Neural cell (in vitro differentiated cells): ENCODE data around the gene PMIS2. TPM values are rescaled to one million over a fixed set of nuclear protein-coding genes. Genes with fewer than 3 reads are reported as not detected.

Source experiments
- H2AFZ ChIP-seq: fragments of 200-600, 300-800 bp; sonication (generic), shearing (Covaris generic); 2 replicates; pipeline ENCODE4 v1.6.0; 2014; ENCODE audit warnings: low read depth, mild to moderate bottlenecking, antibody characterized with exemption, low read length, moderate library complexity
- H3F3A ChIP-seq: fragments of 200-600 bp; shearing (Covaris generic); 2 replicates; pipeline ENCODE4 v1.6.1; 2016; ENCODE audit warnings: mild to moderate bottlenecking, moderate library complexity, mixed read lengths, antibody characterized with exemption, low read length; ENCODE audit not compliant: insufficient read depth, poor library complexity, severe bottlenecking
- H3K27ac ChIP-seq: fragments of 200-600, 300-800 bp; sonication (generic), shearing (Covaris generic); 2 replicates; pipeline ENCODE4 v1.5.1; 2014; ENCODE audit warnings: mild to moderate bottlenecking, low read length, moderate library complexity
- H3K27me3 ChIP-seq: fragments of 300-800, 200-600 bp; sonication (generic), shearing (Covaris generic); 2 replicates; pipeline ENCODE4 v1.6.0; 2014; ENCODE audit warnings: mild to moderate bottlenecking, low read depth, low read length, moderate library complexity; ENCODE audit not compliant: insufficient read depth
- H3K36me3 ChIP-seq: fragments of 300-800, 200-600 bp; sonication (generic), shearing (Covaris generic); 2 replicates; pipeline ENCODE4 v1.5.1; 2014; ENCODE audit warnings: mild to moderate bottlenecking, antibody characterized with exemption, low read length, moderate library complexity; ENCODE audit not compliant: insufficient read depth
- H3K4me2 ChIP-seq: fragments of 300-800, 200-600 bp; sonication (generic), shearing (Covaris generic); 2 replicates; pipeline ENCODE4 v1.6.0; 2014; ENCODE audit warnings: mild to moderate bottlenecking, low read length
- H3K4me3 ChIP-seq: fragments of 300-800, 200-600 bp; sonication (generic), shearing (Covaris generic); 2 replicates; pipeline ENCODE4 v1.5.1; 2014; ENCODE audit warnings: mild to moderate bottlenecking, low read length, moderate library complexity
- H3K79me2 ChIP-seq: fragments of 200-600 bp; shearing (Covaris generic); replicated peaks from 2 replicates; pipeline ENCODE4 v1.6.0; 2014; ENCODE audit warnings: mild to moderate bottlenecking, low read length, moderate library complexity; ENCODE audit not compliant: insufficient read depth
- H3K9ac ChIP-seq: fragments of 300-800, 200-600 bp; sonication (generic), shearing (Covaris generic); 2 replicates; pipeline ENCODE4 v1.6.1; 2016; ENCODE audit warnings: mild to moderate bottlenecking, low read length, mixed read lengths
- H3K9me2 ChIP-seq: fragments of 200-600 bp; shearing (Covaris generic); 2 replicates; pipeline ENCODE4 v1.6.1; 2016; ENCODE audit warnings: mild to moderate bottlenecking, low read length, mixed read lengths; ENCODE audit not compliant: insufficient read depth
- H3K9me3 ChIP-seq: fragments of 200-600, 300-800 bp; sonication (generic), shearing (Covaris generic); 2 replicates; pipeline ENCODE4 v1.6.1; 2016; ENCODE audit warnings: mild to moderate bottlenecking, mixed run types, low read length, moderate library complexity, mixed read lengths
- H4K20me1 ChIP-seq: fragments of 200-600 bp; shearing (Covaris generic); 2 replicates; pipeline ENCODE4 v1.6.1; 2016; ENCODE audit warnings: mild to moderate bottlenecking, mixed run types; ENCODE audit not compliant: insufficient read depth
- EP300 ChIP-seq: fragments of 450-650 bp; conservative IDR thresholded peaks from 2 replicates; pipeline ENCODE4 v1.6.1; 2014; ENCODE audit warnings: antibody characterized with exemption, mild to moderate bottlenecking, moderate library complexity; ENCODE audit not compliant: poor library complexity, severe bottlenecking
- EZH2 ChIP-seq: fragments of 200-600, 300-800 bp; shearing (Covaris generic), sonication (generic); IDR thresholded peaks from 2 replicates; pipeline ENCODE4 v1.6.1; 2014; ENCODE audit warnings: antibody characterized with exemption, low read length, borderline replicate concordance, mild to moderate bottlenecking; ENCODE audit not compliant: insufficient read depth, poor library complexity, severe bottlenecking
- MXI1 ChIP-seq: fragments of 450-650 bp; conservative IDR thresholded peaks from 2 replicates; pipeline ENCODE4 v1.6.1; 2014; ENCODE audit warnings: antibody characterized with exemption, mild to moderate bottlenecking; ENCODE audit not compliant: poor library complexity, severe bottlenecking
- POLR2AphosphoS5 ChIP-seq: IDR thresholded peaks from 2 replicates; pipeline ENCODE4 v1.6.1; 2012
- RAD21 ChIP-seq: fragments of 450-650 bp; conservative IDR thresholded peaks from 2 replicates; pipeline ENCODE4 v1.6.1; 2014; ENCODE audit warnings: antibody characterized with exemption, mild to moderate bottlenecking, moderate library complexity
- SMC3 ChIP-seq: fragments of 450-650 bp; conservative IDR thresholded peaks from 2 replicates; pipeline ENCODE4 v1.6.1; 2014; ENCODE audit warnings: antibody characterized with exemption, mild to moderate bottlenecking, moderate library complexity; ENCODE audit not compliant: poor library complexity
- TAF1 ChIP-seq: IDR thresholded peaks from 2 replicates; pipeline ENCODE4 v1.6.1; 2012; ENCODE audit warnings: low read depth
- polyA plus RNA-seq: library from polyadenylated mRNA; depleted of rRNA; stranded (reverse); fragments of >200 nt; gene quantifications from 2 replicates; pipeline ENCODE4 v1.2.3, GENCODE V29; 2014
- TF ChIP-seq, protein P1 (sequence below): fragments of 450-650 bp; IDR thresholded peaks from 2 replicates; pipeline ENCODE4 v1.5.1; 2014; ENCODE audit warnings: antibody characterized with exemption, mild to moderate bottlenecking, moderate library complexity; ENCODE audit not compliant: poor library complexity, severe bottlenecking
- TF ChIP-seq, protein P2 (sequence below): IDR thresholded peaks from 2 replicates; pipeline ENCODE4 v1.6.1; 2012; ENCODE audit warnings: borderline replicate concordance

The PMIS2 gene
- polyA plus RNA-seq, 1 donor from 2014 or later: not detected

DNA sequence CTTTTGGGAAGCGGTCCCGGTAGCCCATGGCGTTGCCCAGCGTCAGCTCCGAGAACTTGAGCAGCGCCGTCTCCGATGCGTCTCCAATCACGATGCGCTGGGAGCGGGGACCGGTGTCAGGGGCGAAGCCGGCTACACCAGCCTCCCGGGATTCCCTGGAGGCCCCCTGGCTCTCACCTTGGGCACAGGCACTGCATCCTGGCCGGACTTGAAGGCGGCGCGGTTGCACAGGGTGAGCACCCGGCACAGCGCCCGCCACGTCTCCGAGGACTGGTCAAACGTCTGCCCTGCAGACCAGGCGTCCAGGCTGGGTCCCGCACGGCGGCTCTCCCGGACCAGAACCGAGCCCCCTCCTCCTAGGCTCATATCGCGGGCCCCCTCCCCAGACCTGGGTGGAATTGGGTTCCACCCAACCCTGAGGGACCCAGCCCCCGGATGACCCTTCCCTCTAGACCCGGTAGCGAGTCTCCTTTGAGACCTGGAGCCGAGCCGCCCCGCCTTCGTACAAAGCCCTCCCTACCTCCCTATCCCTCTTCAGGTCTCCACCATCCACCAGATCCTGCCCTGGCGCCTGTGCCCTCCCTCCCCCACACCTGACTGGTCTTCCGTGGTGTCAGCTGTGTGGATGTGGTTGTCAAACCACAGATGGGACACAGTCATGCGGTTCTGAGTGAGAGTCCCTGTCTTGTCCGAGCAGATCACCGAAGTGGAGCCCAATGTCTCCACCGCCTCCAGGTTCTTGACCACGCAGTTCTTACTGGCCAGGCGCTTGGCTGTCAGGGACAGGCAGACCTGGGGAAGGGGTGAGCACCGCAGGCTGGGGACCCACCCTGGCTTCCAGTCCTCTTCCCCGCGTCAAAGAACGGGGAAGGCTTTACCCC, 27.3 kb upstream of the PMIS2 start:
- Histone ChIP-seq H3K9me3 (no peaks in the 10 kb centered on the region), H3K27me3 (peaks cover 30% of the 10 kb centered on the region), H3K36me3 (no peaks in the 10 kb centered on the region), H3K9me2 (no peaks in the 10 kb centered on the region), H3K4me3 (peak overlapping the region; percentile 65), H3K4me2 (no peak overlapping the region), H3K79me2 (no peaks in the 10 kb centered on the region), H3K27ac (no peak overlapping the region), H3F3A (no peaks in the 10 kb centered on the region), H3K9ac (no peak overlapping the region), H2AFZ (no peak overlapping the region), H4K20me1 (no peaks in the 10 kb centered on the region)
- TF ChIP-seq MXI1 (no peak), EZH2 (no peak), EP300 (no peak), SMC3 (no peak)

DNA sequence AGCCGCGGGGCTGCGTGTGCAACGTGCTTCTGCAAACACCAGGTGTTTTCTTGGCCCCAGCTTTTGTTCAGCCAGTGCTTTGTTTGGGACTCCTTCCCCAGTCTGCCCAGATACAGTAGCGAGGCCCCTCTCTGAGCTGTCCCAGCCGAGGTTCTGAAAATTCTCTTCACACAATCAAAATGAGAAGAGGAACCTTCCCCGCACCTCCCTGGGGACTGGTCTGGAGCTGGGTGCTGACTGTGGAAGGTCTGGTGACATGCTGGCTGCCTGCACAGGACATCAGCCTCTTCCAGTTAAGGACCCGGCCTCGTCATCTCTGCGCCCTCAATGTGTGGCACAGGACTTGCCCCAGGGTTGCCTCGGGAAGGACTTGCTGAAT, 26.7 kb upstream of the PMIS2 start:
- Histone ChIP-seq H2AFZ (no peak overlapping the region), H3K4me3 (no peak overlapping the region), H3K36me3 (no peaks in the 10 kb centered on the region), H3K9ac (no peak overlapping the region), H4K20me1 (no peaks in the 10 kb centered on the region), H3K79me2 (no peaks in the 10 kb centered on the region), H3K9me3 (no peaks in the 10 kb centered on the region), H3K9me2 (no peaks in the 10 kb centered on the region), H3K27me3 (peaks cover 30% of the 10 kb centered on the region), H3K4me2 (no peak overlapping the region), H3K27ac (no peak overlapping the region), H3F3A (no peaks in the 10 kb centered on the region)
- TF ChIP-seq RAD21 (no peak), POLR2AphosphoS5 (no peak), MXI1 (no peak), EZH2 (no peak), SMC3 (no peak), EP300 (no peak), TAF1 (no peak)
- TF ChIP-seq, protein P1, sequence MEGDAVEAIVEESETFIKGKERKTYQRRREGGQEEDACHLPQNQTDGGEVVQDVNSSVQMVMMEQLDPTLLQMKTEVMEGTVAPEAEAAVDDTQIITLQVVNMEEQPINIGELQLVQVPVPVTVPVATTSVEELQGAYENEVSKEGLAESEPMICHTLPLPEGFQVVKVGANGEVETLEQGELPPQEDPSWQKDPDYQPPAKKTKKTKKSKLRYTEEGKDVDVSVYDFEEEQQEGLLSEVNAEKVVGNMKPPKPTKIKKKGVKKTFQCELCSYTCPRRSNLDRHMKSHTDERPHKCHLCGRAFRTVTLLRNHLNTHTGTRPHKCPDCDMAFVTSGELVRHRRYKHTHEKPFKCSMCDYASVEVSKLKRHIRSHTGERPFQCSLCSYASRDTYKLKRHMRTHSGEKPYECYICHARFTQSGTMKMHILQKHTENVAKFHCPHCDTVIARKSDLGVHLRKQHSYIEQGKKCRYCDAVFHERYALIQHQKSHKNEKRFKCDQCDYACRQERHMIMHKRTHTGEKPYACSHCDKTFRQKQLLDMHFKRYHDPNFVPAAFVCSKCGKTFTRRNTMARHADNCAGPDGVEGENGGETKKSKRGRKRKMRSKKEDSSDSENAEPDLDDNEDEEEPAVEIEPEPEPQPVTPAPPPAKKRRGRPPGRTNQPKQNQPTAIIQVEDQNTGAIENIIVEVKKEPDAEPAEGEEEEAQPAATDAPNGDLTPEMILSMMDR: no peak
- TF ChIP-seq, protein P2, sequence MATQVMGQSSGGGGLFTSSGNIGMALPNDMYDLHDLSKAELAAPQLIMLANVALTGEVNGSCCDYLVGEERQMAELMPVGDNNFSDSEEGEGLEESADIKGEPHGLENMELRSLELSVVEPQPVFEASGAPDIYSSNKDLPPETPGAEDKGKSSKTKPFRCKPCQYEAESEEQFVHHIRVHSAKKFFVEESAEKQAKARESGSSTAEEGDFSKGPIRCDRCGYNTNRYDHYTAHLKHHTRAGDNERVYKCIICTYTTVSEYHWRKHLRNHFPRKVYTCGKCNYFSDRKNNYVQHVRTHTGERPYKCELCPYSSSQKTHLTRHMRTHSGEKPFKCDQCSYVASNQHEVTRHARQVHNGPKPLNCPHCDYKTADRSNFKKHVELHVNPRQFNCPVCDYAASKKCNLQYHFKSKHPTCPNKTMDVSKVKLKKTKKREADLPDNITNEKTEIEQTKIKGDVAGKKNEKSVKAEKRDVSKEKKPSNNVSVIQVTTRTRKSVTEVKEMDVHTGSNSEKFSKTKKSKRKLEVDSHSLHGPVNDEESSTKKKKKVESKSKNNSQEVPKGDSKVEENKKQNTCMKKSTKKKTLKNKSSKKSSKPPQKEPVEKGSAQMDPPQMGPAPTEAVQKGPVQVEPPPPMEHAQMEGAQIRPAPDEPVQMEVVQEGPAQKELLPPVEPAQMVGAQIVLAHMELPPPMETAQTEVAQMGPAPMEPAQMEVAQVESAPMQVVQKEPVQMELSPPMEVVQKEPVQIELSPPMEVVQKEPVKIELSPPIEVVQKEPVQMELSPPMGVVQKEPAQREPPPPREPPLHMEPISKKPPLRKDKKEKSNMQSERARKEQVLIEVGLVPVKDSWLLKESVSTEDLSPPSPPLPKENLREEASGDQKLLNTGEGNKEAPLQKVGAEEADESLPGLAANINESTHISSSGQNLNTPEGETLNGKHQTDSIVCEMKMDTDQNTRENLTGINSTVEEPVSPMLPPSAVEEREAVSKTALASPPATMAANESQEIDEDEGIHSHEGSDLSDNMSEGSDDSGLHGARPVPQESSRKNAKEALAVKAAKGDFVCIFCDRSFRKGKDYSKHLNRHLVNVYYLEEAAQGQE: no peak
